Dedifferentiated amniotic fluid mesenchymal stem cell (primary cell): ENCODE results near the gene GLRX.

Experiments
- DNase-seq: peaks from one replicate; pipeline ENCODE4 v3.0.0-alpha.2; 2016; ENCODE audit errors: extremely low spot score

The GLRX gene

GRCh38 chr5:95808686-95809413, 13.7 kb downstream of the GLRX start:
- DNase-seq: no peak

- no peak for DNase-seq
Measured at GRCh38 chr5:95808013-95808685, 14.4 kb downstream of the GLRX start.

- DNase-seq: no peak
Measured at GRCh38 chr5:95806687-95807086, 15.8 kb downstream of the GLRX start.

GRCh38 chr5:95804736-95805539, 17.6 kb downstream of the GLRX start:
- no peak for DNase-seq

GRCh38 chr5:95803271-95804148, 19.0 kb downstream of the GLRX start:
- DNase-seq: no peak

- no peak for DNase-seq
Measured at GRCh38 chr5:95801961-95802360, 20.6 kb downstream of the GLRX start.

- no peak for DNase-seq
Measured at GRCh38 chr5:95801532-95801931, 21.0 kb downstream of the GLRX start.

- no peak for DNase-seq
Measured at GRCh38 chr5:95800553-95800952, 22.0 kb downstream of the GLRX start.

- no peak for DNase-seq
Measured at GRCh38 chr5:95799191-95799835, 23.2 kb downstream of the GLRX start.

- DNase-seq: no peak
Measured at GRCh38 chr5:95798545-95798944, 24.0 kb downstream of the GLRX start.

- no peak for DNase-seq
Measured at GRCh38 chr5:95798048-95798447, 24.5 kb downstream of the GLRX start.

GRCh38 chr5:95797301-95797700, 25.2 kb downstream of the GLRX start:
- no peak for DNase-seq

- DNase-seq: peak; percentile 36
Measured at GRCh38 chr5:95794070-95794516, 28.4 kb downstream of the GLRX start.

GRCh38 chr5:95791751-95792150, 30.8 kb downstream of the GLRX start:
- DNase-seq: no peak

- no peak for DNase-seq
Measured at GRCh38 chr5:95788493-95788892, 34.0 kb downstream of the GLRX start.

GRCh38 chr5:95786821-95787418, 35.6 kb downstream of the GLRX start:
- peak; percentile 47 for DNase-seq

GRCh38 chr5:95784514-95785302, 37.8 kb downstream of the GLRX start:
- DNase-seq: no peak

- DNase-seq: no peak
Measured at GRCh38 chr5:95783661-95784060, 38.9 kb downstream of the GLRX start.

GRCh38 chr5:95782181-95782580, 40.3 kb downstream of the GLRX start:
- no peak for DNase-seq

- DNase-seq: peak; percentile 75
Measured at GRCh38 chr5:95781101-95781583, 41.4 kb downstream of the GLRX start.
